Mucosa of descending colon (tissue), 3 donors: ENCODE measurements around the gene ANXA6. TPM values are rescaled to one million over a fixed set of nuclear protein-coding genes. Genes with fewer than 3 reads are reported as not detected.

Experiments
- ATAC-seq: fragments of 200-7000 bp; cut with Tn5 transposase; one replicate; pipeline ENCODE4 v1.9.1; 2020; ENCODE audit warnings: mild to moderate bottlenecking, moderate library complexity
- DNase-seq, 3 donors: peaks; one replicate each; pipeline ENCODE4 v3.0.0-alpha.2; 2020
- H3K36me3 ChIP-seq: fragments of 200-600 bp; one replicate; pipeline ENCODE4 v1.8.0; 2021; ENCODE audit warnings: low read depth, mild to moderate bottlenecking
- H3K4me1 ChIP-seq: fragments of 200-600 bp; one replicate; pipeline ENCODE4 v1.8.0; 2021; ENCODE audit warnings: low read depth, mild to moderate bottlenecking
- H3K4me3 ChIP-seq: fragments of 200-600 bp; one replicate; pipeline ENCODE4 v1.8.0; 2021; ENCODE audit warnings: mild to moderate bottlenecking
- H3K9me3 ChIP-seq: fragments of 200-600 bp; one replicate; pipeline ENCODE4 v1.8.0; 2021; ENCODE audit warnings: mild to moderate bottlenecking
- CTCF ChIP-seq: fragments of 200-600 bp; IDR thresholded peaks from one replicate; pipeline ENCODE4 v1.8.0; 2022; ENCODE audit warnings: antibody characterized with exemption, mild to moderate bottlenecking
- intact Hi-C, 2 donors: fragments of 100-400 bp; cut with DNase I in 1 of 2; cut with micrococcal nuclease in 1 of 2; formaldehyde crosslinking; loops; one replicate each; pipeline versions ENCODE4 v1.11.0 to v1.11.1; 2022; cut with DNase I, micrococcal nuclease
- total RNA-seq, 3 donors: library from RNA; stranded (reverse); fragmentation: NEBNext Ultra II Directional in 2 of 3; extraction: Animal tissue kit (Norgen Biotek cat#: 25700) in 2 of 3; gene quantifications; one replicate each; pipeline versions ENCODE4 v1.2.1 to v1.2.4, GENCODE V29; 2021 to 2023
- donor health status: DM: no; HTN: no; CAD: no; lungs with moderate emphysema.
- donor health status: DM: no; HTN: no; CAD: no.
- donor health status: DM: no; HTN: yes; CAD: no.

ANXA6 gene
- total RNA-seq, 3 donors from 2014 or later, result 21.4 to 180 (median 68.0) TPM

GRCh38 chr5:151104795-151105194, 52.8 kb downstream of the ANXA6 start:
- no peak for TF ChIP-seq CTCF
- no peaks in the 10 kb centered on the region for H3K36me3 ChIP-seq
- DNase-seq (peak in 1 of 3 donors; percentile 44), ATAC-seq (no peak)
- H3K4me3 ChIP-seq, result no peak overlapping the region
- peaks cover 41% of the 10 kb centered on the region for H3K4me1 ChIP-seq
- intact Hi-C loops, result loop anchor here in 1 of 2 donors (5.0 kb wide), 1 partner anchor 47 kb away; no protein-coding TSS in a partner anchor
- no peaks in the 10 kb centered on the region for H3K9me3 ChIP-seq

- DNase-seq (peak in 1 of 3 donors; percentile 36), ATAC-seq (no peak)
- Histone ChIP-seq H3K4me1 (peaks cover 47% of the 10 kb centered on the region), H3K9me3 (no peaks in the 10 kb centered on the region), H3K4me3 (no peak overlapping the region), H3K36me3 (no peaks in the 10 kb centered on the region)
- TF ChIP-seq CTCF, result no peak
- intact Hi-C loops, result no loop called here
These were observed 55.8 kb downstream of the ANXA6 start for GRCh38 chr5:151101746-151102145.

GRCh38 chr5:151101151-151101550, 56.4 kb downstream of the ANXA6 start:
- Histone ChIP-seq H3K4me3 (no peak overlapping the region), H3K36me3 (no peaks in the 10 kb centered on the region), H3K9me3 (no peaks in the 10 kb centered on the region), H3K4me1 (peaks cover 50% of the 10 kb centered on the region)
- no peak for ATAC-seq
- DNase-seq, result peak in 1 of 3 donors; percentile 41
- intact Hi-C loops, result no loop called here
- no peak for TF ChIP-seq CTCF

- H3K9me3 ChIP-seq, result no peaks in the 10 kb centered on the region
- peaks cover 50% of the 10 kb centered on the region for H3K4me1 ChIP-seq
- TF ChIP-seq CTCF, result no peak
- no peaks in the 10 kb centered on the region for H3K36me3 ChIP-seq
- no peak overlapping the region for H3K4me3 ChIP-seq
- DNase-seq (peak in 1 of 3 donors; percentile 23), ATAC-seq (no peak)
- intact Hi-C loops, result no loop called here
These were observed 56.9 kb downstream of the ANXA6 start for GRCh38 chr5:151100681-151101080.

- H3K9me3 ChIP-seq, result no peaks in the 10 kb centered on the region
- intact Hi-C loops, result no loop called here
- peaks cover 3% of the 10 kb centered on the region for H3K36me3 ChIP-seq
- no peak for TF ChIP-seq CTCF
- peaks cover 65% of the 10 kb centered on the region for H3K4me1 ChIP-seq
- DNase-seq (no peak), ATAC-seq (no peak)
- H3K4me3 ChIP-seq, result no peak overlapping the region
These were observed 58.8 kb downstream of the ANXA6 start for GRCh38 chr5:151098768-151099121.
